WERI-Rb-1 (cell line): ENCODE data around the gene TUBB3.

Source experiments
- DNase-seq: peaks from one replicate; pipeline ENCODE4 v3.0.0-alpha.2; 2020
- H3K27ac ChIP-seq: fragments of 250-450 bp; sonication (Bioruptor Pico); 2 replicates; pipeline ENCODE4 v1.5.1; 2020; ENCODE audit warnings: mild to moderate bottlenecking, moderate library complexity
- H3K27me3 ChIP-seq: fragments of 250-450 bp; sonication (Bioruptor Pico); 2 replicates; pipeline ENCODE4 v1.5.1; 2021; ENCODE audit warnings: mild to moderate bottlenecking, low read depth, moderate library complexity; ENCODE audit not compliant: insufficient read depth, severe bottlenecking
- H3K36me3 ChIP-seq: fragments of 250-450 bp; sonication (Bioruptor Pico); 2 replicates; pipeline ENCODE4 v1.5.1; 2020; ENCODE audit warnings: mild to moderate bottlenecking, moderate library complexity
- H3K4me3 ChIP-seq: 2 replicates; pipeline ENCODE4 v1.5.1; 2011; ENCODE audit warnings: low read depth, mild to moderate bottlenecking, control low read depth, low read length
- H3K9me3 ChIP-seq: fragments of 250-450 bp; sonication (Bioruptor Pico); 2 replicates; pipeline ENCODE4 v1.5.1; 2021; ENCODE audit warnings: mild to moderate bottlenecking, moderate library complexity; ENCODE audit not compliant: severe bottlenecking
- TF ChIP-seq, protein P1 (sequence below): IDR thresholded peaks from 2 replicates; pipeline ENCODE4 v1.5.1; 2011; ENCODE audit warnings: low read depth, mild to moderate bottlenecking, control low read depth, inconsistent platforms, low read length

TUBB3 gene

DNA sequence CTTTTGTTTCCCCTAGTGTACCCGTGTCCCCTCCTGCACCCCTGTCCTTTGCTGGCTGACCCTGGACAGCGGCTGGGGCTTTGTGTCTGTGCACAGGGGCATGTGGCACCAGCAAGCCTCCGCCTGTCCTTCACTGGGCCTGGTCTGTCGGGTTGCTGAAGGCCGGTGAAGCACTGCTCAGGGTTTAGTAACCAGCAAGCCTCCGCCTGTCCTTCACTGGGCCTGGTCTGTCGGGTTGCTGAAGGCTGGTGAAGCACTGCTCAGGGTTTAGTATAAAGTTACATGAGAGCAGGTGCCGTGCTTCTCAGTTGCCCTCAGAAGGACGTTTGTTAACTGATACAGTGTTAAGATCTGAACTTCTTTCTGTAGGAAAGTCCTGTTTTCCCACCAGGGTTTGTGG, 59.2 kb downstream of the TUBB3 start:
- Histone ChIP-seq H3K27me3 (no peaks in the 10 kb centered on the region), H3K4me3 (no peak overlapping the region), H3K9me3 (no peaks in the 10 kb centered on the region), H3K27ac (no peak overlapping the region), H3K36me3 (peaks cover 13% of the 10 kb centered on the region)
- no peak for DNase-seq
- TF ChIP-seq, protein P1, sequence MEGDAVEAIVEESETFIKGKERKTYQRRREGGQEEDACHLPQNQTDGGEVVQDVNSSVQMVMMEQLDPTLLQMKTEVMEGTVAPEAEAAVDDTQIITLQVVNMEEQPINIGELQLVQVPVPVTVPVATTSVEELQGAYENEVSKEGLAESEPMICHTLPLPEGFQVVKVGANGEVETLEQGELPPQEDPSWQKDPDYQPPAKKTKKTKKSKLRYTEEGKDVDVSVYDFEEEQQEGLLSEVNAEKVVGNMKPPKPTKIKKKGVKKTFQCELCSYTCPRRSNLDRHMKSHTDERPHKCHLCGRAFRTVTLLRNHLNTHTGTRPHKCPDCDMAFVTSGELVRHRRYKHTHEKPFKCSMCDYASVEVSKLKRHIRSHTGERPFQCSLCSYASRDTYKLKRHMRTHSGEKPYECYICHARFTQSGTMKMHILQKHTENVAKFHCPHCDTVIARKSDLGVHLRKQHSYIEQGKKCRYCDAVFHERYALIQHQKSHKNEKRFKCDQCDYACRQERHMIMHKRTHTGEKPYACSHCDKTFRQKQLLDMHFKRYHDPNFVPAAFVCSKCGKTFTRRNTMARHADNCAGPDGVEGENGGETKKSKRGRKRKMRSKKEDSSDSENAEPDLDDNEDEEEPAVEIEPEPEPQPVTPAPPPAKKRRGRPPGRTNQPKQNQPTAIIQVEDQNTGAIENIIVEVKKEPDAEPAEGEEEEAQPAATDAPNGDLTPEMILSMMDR: no peak

DNA sequence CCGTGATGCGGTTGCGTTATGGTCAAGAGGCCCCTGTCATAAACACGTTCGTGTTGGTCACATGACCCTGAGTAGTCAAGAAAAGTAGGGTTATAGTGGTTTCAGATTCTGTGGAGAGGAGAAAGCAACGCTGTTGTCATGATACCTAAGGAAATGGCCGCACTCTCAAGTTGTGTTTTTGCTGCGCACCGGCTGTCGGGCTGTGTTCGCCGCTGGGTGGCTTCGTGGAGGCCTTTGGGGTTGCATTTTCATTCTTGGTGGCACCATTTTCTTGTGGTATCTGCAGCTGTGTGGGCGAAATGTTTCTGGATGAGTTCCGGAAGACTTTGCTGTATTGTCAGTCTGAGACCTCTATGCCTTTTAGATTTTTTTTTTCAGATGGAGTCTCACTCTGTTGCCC, 60.4 kb downstream of the TUBB3 start:
- DNase-seq: no peak
- no peaks in the 10 kb centered on the region for H3K27me3 ChIP-seq
- H3K27ac ChIP-seq: no peak overlapping the region
- H3K4me3 ChIP-seq: no peak overlapping the region
- H3K9me3 ChIP-seq: no peaks in the 10 kb centered on the region
- H3K36me3 ChIP-seq: peaks cover 13% of the 10 kb centered on the region
- TF ChIP-seq, protein P1: no peak

DNA sequence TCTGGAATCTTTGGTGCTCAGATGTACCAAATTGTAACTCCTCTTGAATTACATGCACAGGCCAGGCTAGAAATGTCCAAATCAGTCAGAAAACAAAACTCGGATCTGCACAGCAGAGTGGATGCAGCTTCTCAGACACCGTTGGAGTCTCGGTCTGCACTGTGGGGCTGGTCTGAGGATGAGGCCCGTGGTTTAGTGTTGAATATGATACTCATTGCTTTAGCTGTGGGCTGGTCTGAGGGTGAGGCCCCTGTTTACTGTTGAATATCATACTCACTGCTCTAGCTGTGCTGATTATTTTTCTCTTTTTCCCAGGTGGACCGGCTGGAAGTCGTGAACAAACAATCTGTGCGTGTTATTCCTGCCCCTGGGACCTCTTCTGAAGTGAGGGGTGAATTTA, 61.1 kb downstream of the TUBB3 start:
- Histone ChIP-seq H3K9me3 (no peaks in the 10 kb centered on the region), H3K36me3 (peaks cover 13% of the 10 kb centered on the region), H3K27me3 (no peaks in the 10 kb centered on the region), H3K27ac (no peak overlapping the region), H3K4me3 (no peak overlapping the region)
- DNase-seq: no peak
- TF ChIP-seq, protein P1: no peak

DNA sequence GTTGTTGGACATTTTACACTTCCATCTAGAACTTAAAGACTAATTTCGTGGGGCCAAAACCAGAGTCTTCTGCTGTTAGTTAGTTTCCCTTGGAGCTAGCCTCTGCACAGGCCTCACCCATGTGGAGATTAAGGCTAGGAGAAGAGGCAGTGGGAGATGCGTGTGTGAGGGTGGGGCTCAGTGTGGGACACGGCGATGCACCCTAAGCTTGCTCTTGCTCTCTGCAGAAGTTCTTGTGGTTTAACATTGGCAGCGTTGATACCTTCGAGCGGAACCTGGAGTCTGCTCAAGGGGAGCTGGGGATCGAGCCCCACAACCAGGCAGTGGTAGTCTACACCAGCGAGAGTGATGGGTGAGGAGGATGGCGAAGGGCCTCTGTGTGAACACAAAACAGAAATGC, 62.1 kb downstream of the TUBB3 start:
- Histone ChIP-seq H3K9me3 (no peaks in the 10 kb centered on the region), H3K27me3 (no peaks in the 10 kb centered on the region), H3K27ac (no peak overlapping the region), H3K36me3 (peaks cover 13% of the 10 kb centered on the region), H3K4me3 (no peak overlapping the region)
- DNase-seq: no peak
- TF ChIP-seq, protein P1: no peak
